Measurements from ENCODE around the gene KIF6. TPM values are rescaled to one million over a fixed set of nuclear protein-coding genes. Genes with fewer than 3 reads are reported as not detected.

KIF6 gene
- total RNA-seq, 2 experiments from 2014 or later, result 0.62 to 0.96 TPM

DNA sequence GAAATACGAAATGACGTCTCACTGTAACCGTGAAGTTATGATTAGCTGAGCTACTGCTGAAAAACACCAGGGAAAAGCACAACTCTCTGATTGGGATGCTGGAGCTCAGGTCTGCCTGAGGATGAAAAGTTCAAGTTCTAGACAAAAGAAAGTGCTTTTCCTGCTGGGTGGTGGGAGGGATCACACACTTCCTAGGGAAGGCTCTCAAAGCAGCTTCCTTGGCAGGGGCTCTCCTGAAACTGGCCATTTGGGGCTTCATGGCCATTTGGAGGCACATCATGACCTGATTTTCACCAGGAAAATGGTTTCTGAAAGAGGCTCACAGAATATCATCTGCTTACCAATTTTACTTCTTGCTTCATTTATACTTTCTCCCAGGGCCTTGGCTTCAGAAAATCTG, 305.6 kb downstream of the KIF6 start:
- H3K27ac Mint-ChIP-seq, result no peak overlapping the region
- no peak overlapping the region for H3K4me3 Mint-ChIP-seq
- no peaks in the 10 kb centered on the region for H3K4me1 Mint-ChIP-seq
- no peaks in the 10 kb centered on the region for H3K27me3 Mint-ChIP-seq
- H3K9me3 Mint-ChIP-seq, result no peaks in the 10 kb centered on the region
- no peak for DNase-seq
- H3K36me3 Mint-ChIP-seq, result no peaks in the 10 kb centered on the region

DNA sequence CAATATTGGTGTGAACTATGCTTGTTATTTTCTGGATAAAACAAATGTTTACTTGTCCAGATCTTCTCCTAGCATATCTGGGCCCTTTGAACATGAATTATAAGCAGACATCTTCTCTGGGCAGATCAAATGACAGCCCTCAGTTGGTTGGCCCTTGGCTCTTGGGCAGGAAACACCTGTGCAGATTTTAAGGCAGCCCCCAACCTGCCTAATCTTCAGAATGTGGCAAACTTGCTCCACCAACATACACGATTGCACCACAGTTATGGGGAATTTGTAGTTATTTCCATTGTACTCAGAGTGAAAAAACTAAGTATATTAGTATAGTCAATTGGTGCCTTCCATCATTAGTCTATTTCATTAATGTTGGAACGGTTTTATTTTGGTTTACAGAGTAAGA, 307.8 kb downstream of the KIF6 start:
- DNase-seq, result no peak
- H3K27ac Mint-ChIP-seq, result no peak overlapping the region
- H3K36me3 Mint-ChIP-seq, result no peaks in the 10 kb centered on the region
- no peaks in the 10 kb centered on the region for H3K4me1 Mint-ChIP-seq
- H3K4me3 Mint-ChIP-seq, result no peak overlapping the region
- peaks cover 3% of the 10 kb centered on the region for H3K27me3 Mint-ChIP-seq
- no peaks in the 10 kb centered on the region for H3K9me3 Mint-ChIP-seq

DNA sequence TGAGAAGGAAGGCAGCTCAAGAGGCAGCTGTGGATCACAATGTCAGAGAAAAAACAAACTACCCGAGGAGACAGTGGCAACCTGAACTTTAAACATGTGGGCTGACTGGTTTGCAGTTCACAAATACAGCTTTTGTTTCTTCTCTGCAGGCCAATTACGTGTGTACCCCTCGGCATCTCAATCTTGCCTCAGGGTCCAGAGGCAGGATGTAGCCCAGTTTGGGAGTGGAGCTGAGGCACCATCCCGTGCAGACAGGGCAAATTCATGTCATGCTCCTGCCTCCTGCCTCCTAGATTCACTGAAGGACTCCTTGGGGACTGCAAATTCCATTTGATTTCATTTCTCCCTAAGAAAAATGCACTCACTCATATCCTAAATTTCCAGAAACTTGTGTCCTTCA, 308.5 kb downstream of the KIF6 start:
- Mint-ChIP-seq H3K36me3 (no peaks in the 10 kb centered on the region), H3K9me3 (no peaks in the 10 kb centered on the region), H3K4me1 (no peaks in the 10 kb centered on the region), H3K4me3 (no peak overlapping the region), H3K27me3 (peaks cover 3% of the 10 kb centered on the region), H3K27ac (no peak overlapping the region)
- no peak for DNase-seq

DNA sequence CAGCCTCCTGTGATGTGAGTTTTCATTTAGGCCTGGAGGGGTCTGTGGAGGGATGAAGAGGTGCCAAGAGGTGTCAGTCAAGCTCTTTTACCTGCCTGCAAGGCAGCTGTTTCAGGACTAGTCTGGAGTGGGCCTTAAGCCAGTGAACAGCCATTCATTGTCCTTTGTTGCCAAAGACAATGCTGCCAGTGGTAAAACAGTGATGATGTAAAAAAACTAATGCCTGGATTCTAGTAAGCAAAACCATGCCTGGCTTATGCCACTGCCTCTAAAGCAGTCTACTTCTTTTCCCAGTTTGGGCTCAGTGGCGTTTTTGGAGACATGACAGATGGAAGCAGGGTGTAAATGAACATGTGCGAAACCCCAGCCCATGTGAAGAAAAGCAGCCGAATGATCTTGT, 309.2 kb downstream of the KIF6 start:
- Mint-ChIP-seq H3K4me1 (no peaks in the 10 kb centered on the region), H3K4me3 (no peak overlapping the region), H3K36me3 (no peaks in the 10 kb centered on the region), H3K27ac (no peak overlapping the region), H3K27me3 (peaks cover 3% of the 10 kb centered on the region), H3K9me3 (no peaks in the 10 kb centered on the region)
- DNase-seq, result no peak

DNA sequence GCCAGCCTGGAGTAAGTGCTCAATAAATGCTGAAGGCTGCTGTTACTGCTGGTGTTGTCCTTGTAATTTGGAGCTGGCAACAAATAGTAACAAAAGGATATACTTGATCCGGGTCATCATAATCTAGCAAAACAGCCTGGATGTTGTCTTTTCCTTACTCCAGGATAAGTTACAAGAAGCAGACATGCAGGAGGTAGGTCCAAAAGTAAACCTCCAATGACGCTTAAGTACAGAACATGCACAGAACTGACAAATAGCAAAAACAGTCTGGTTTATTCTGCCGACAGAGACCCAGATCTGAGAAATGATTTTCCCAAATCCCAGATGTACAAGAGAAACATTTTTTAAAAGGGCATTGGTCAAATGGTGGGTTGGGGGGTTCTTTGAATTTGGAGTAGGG, 309.7 kb downstream of the KIF6 start:
- Mint-ChIP-seq H3K4me1 (no peaks in the 10 kb centered on the region), H3K27ac (no peak overlapping the region), H3K4me3 (no peak overlapping the region), H3K9me3 (no peaks in the 10 kb centered on the region), H3K36me3 (no peaks in the 10 kb centered on the region), H3K27me3 (peaks cover 3% of the 10 kb centered on the region)
- DNase-seq, result no peak

- Mint-ChIP-seq H3K27ac (no peak overlapping the region), H3K4me3 (no peak overlapping the region), H3K27me3 (peaks cover 3% of the 10 kb centered on the region), H3K4me1 (no peaks in the 10 kb centered on the region), H3K36me3 (no peaks in the 10 kb centered on the region), H3K9me3 (no peaks in the 10 kb centered on the region)
- DNase-seq, result no peak
Observed at GRCh38 chr6:39411465-39411864, 313.7 kb downstream of the KIF6 start.

- DNase-seq, result no peak
- Mint-ChIP-seq H3K9me3 (no peaks in the 10 kb centered on the region), H3K4me3 (no peak overlapping the region), H3K4me1 (no peaks in the 10 kb centered on the region), H3K27ac (no peak overlapping the region), H3K36me3 (no peaks in the 10 kb centered on the region), H3K27me3 (peaks cover 3% of the 10 kb centered on the region)
Observed at GRCh38 chr6:39411001-39411400, 314.2 kb downstream of the KIF6 start.

DNA sequence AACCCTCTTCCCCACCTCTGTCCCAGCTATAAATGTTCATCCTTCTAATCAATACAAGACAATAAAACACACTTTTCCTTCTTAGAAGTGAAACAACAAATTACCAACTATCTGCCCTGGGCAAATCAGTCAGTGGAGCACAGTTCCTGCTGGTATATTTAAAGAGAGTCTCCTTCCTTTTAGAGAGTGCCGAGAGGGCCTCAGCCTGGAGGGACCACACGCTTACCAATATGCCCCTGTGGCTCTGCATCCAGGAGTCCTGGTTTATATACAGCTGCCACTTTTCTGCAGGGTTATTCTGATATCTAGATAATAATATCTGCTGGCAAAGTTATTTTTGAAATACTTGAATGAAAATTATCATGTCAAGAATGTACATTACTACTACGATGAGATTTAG, 315.3 kb downstream of the KIF6 start:
- Mint-ChIP-seq H3K4me3 (no peak overlapping the region), H3K36me3 (no peaks in the 10 kb centered on the region), H3K9me3 (no peaks in the 10 kb centered on the region), H3K4me1 (no peaks in the 10 kb centered on the region), H3K27me3 (peaks cover 3% of the 10 kb centered on the region), H3K27ac (no peak overlapping the region)
- DNase-seq, result no peak

GRCh38 chr6:39407446-39407993, 317.7 kb downstream of the KIF6 start:
- no peak for DNase-seq
- Mint-ChIP-seq H3K27ac (no peak overlapping the region), H3K4me1 (no peaks in the 10 kb centered on the region), H3K27me3 (no peaks in the 10 kb centered on the region), H3K4me3 (no peak overlapping the region), H3K9me3 (no peaks in the 10 kb centered on the region), H3K36me3 (no peaks in the 10 kb centered on the region)

GRCh38 chr6:39404312-39404711, 320.9 kb downstream of the KIF6 start:
- Mint-ChIP-seq H3K4me3 (no peak overlapping the region), H3K9me3 (no peaks in the 10 kb centered on the region), H3K27ac (no peak overlapping the region), H3K27me3 (no peaks in the 10 kb centered on the region), H3K4me1 (no peaks in the 10 kb centered on the region), H3K36me3 (no peaks in the 10 kb centered on the region)
- no peak for DNase-seq

DNA sequence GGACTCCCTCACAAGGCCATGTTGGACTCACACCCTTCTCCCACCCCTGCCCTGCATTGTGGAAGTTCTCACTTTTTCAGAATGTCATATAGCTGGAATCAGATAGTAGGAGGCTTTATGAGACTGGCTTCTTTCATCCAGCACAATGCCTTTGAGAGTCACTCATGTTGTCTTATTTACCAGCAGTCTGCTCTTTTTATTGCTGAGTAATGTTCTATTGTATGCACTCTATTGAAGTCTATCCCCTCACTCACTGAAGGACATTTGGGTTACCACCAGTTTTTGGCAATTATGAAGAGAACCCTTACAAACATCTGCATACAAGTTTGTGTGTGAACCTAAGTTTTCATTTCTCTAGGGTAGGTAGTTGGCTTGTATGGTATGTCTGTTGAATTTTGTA, 321.9 kb downstream of the KIF6 start:
- DNase-seq, result no peak
- H3K9me3 Mint-ChIP-seq, result no peaks in the 10 kb centered on the region
- no peaks in the 10 kb centered on the region for H3K36me3 Mint-ChIP-seq
- H3K4me1 Mint-ChIP-seq, result no peaks in the 10 kb centered on the region
- H3K27me3 Mint-ChIP-seq, result no peaks in the 10 kb centered on the region
- no peak overlapping the region for H3K4me3 Mint-ChIP-seq
- no peak overlapping the region for H3K27ac Mint-ChIP-seq

DNA sequence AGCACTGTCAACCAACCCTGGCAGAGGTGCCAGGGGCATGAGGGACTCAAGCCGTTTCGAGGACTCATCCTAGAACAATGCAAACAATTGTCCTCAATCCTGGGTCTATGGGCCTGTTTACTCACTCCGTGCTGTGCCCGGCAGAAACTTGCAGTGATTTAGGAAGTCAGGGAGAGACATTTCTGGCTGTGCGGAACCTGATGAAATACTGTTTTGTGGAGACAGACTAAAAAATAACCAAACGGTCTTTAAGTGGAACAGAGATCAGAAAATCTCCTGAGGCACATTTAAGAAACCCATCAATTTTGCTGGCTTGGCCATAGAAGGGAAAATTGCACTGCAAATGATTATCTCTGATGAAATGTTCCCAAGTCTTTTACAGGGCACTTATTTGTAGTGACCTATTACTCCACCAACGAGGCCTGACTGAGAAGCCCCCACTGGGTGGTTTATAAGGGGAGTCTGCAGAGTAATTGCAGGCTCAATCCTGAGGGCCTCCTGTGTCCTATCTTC, 322.9 kb downstream of the KIF6 start:
- Mint-ChIP-seq H3K36me3 (no peaks in the 10 kb centered on the region), H3K4me1 (no peaks in the 10 kb centered on the region), H3K9me3 (no peaks in the 10 kb centered on the region), H3K27me3 (no peaks in the 10 kb centered on the region), H3K27ac (no peak overlapping the region), H3K4me3 (no peak overlapping the region)
- DNase-seq, result no peak

DNA sequence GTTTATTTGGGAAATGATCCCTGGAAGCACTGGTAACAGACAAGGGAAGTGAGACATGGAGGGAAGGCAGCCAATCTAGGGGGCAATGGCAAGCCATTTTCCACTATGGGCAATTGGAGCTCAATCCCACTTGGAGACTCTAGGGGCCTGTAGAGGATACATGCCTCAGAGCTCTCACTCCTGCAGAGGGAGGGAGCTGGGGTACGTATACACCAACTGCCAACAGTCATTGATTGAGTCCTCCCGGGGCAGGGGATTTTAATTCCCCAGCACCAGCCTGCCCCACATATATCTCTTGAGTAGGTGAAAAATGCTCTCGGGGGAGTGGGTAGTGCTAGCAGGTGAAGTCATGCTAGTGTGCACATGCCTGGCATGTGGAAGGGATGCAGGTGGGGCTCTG, 323.8 kb downstream of the KIF6 start:
- no peaks in the 10 kb centered on the region for H3K9me3 Mint-ChIP-seq
- no peaks in the 10 kb centered on the region for H3K36me3 Mint-ChIP-seq
- DNase-seq, result no peak
- H3K27ac Mint-ChIP-seq, result no peak overlapping the region
- H3K4me3 Mint-ChIP-seq, result no peak overlapping the region
- H3K27me3 Mint-ChIP-seq, result no peaks in the 10 kb centered on the region
- H3K4me1 Mint-ChIP-seq, result no peaks in the 10 kb centered on the region

- H3K36me3 Mint-ChIP-seq, result no peaks in the 10 kb centered on the region
- no peak overlapping the region for H3K4me3 Mint-ChIP-seq
- H3K27me3 Mint-ChIP-seq, result no peaks in the 10 kb centered on the region
- no peak overlapping the region for H3K27ac Mint-ChIP-seq
- no peak for DNase-seq
- no peaks in the 10 kb centered on the region for H3K9me3 Mint-ChIP-seq
- H3K4me1 Mint-ChIP-seq, result no peaks in the 10 kb centered on the region
Observed at GRCh38 chr6:39400026-39400425, 325.2 kb downstream of the KIF6 start.

- H3K27ac Mint-ChIP-seq, result no peak overlapping the region
- no peaks in the 10 kb centered on the region for H3K27me3 Mint-ChIP-seq
Observed at GRCh38 chr6:39396854-39397253, 328.4 kb downstream of the KIF6 start.

DNA sequence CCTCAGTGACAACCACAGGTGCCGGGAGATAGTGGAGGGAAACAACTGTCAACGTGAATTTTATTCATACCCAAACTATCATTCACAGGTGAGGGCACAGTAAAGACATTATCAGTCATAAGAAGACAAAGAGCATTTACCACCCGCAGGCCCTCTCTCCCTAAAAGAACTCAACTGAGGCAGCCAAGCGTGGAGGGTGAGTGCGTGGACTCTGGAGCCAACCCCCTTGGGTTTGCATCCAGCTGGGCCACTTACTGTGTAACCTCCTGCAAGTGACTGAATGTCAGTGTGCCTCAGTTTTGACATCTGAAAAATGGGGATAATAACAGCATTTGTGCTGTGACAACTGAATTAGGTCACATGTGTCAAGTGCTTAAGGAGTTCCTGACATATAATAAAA, 332.1 kb downstream of the KIF6 start:
- no peaks in the 10 kb centered on the region for H3K36me3 Mint-ChIP-seq
- H3K27me3 Mint-ChIP-seq, result no peaks in the 10 kb centered on the region
- H3K4me3 Mint-ChIP-seq, result no peak overlapping the region
- H3K4me1 Mint-ChIP-seq, result no peaks in the 10 kb centered on the region
- DNase-seq, result no peak
- H3K27ac Mint-ChIP-seq, result no peak overlapping the region
- H3K9me3 Mint-ChIP-seq, result no peaks in the 10 kb centered on the region

More at GRCh38 chr6:39396854-39397253, 328.4 kb downstream of the KIF6 start:
- Mint-ChIP-seq H3K4me3 (no peak overlapping the region), H3K4me1 (no peaks in the 10 kb centered on the region), H3K9me3 (no peaks in the 10 kb centered on the region), H3K36me3 (no peaks in the 10 kb centered on the region)
- no peak for DNase-seq

All from activated naive CD8-positive, alpha-beta T cell treated with anti-CD3 and anti-CD28 coated beads for 36 hours (primary cell).